Dermis blood vessel endothelial cell (primary cell): ENCODE measurements around the gene PTPN6. TPM values are rescaled to one million over a fixed set of nuclear protein-coding genes. Genes with fewer than 3 reads are reported as not detected.
A peak's percentile ranks its signal among the peaks of the same experiment; 100 is the strongest.

Experiments used
- DNase-seq: peaks from one replicate; pipeline ENCODE4 v3.0.0; 2010
- total RNA-seq: library from RNA; depleted of rRNA; stranded (reverse); fragments of >200 nt; gene quantifications from 2 replicates; pipeline ENCODE4 v1.2.3, GENCODE V29; 2014

The PTPN6 gene
- total RNA-seq, 1 donor from 2014 or later, result 2.4 TPM

DNA sequence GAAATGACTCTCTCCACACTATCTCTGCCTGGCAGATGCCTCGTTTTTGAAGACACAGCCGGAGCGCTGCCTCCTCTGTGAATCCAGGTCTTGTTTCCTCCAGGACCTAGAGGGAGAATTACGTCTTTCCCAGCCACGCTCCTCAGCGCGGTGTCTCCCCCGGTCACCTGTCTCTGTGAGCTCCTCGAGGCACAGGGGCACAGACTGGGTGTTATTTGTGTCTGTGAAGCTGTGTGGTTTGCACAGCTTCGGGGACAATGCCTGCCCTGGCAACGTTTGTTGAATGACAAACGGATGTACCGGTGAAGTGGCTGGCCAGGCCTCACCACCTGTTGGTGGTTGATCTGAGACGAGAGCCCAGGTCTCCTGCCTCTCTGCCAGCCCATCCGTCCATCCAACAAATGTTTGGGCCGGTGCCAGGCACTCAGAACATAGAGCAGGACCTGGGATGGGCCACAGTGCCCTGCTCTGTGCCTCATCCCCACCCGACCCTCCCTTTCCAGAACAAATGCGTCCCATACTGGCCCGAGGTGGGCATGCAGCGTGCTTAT, 6.1 kb downstream of the PTPN6 start:
- no peak for DNase-seq

DNA sequence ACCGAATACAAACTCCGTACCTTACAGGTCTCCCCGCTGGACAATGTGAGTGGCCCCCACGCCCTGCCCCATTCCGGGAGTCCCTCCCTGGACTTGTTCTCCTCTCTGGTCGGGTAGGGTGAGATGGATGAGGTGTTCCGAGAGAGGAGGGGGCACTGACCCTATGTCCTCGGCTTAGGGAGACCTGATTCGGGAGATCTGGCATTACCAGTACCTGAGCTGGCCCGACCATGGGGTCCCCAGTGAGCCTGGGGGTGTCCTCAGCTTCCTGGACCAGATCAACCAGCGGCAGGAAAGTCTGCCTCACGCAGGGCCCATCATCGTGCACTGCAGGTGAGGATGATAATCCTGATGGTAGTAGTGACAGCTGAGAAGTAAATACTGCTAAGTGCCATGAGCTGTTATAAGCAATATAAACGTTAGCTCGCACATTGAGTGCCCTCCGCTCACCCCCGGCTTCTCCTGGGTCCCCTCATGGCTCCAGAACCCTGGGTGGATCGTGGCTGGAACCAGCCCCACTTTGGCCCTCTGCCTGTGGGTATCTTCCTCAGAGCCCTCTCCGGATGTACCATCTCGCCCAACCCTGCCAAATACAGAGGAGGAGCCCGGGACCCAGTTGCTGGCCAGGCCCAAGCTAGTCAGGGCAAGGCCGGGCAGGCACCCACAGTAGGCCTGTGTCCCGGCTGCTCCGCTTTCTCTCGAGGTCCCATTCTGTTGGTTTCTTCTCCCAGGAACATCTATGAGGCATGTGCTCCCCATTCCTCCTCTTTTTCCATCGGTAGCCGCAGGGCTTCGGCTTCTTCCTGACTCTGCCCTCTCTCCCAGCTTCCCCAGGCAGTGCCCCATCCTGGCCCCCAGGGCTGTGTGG, 6.8 kb downstream of the PTPN6 start:
- no peak for DNase-seq

DNA sequence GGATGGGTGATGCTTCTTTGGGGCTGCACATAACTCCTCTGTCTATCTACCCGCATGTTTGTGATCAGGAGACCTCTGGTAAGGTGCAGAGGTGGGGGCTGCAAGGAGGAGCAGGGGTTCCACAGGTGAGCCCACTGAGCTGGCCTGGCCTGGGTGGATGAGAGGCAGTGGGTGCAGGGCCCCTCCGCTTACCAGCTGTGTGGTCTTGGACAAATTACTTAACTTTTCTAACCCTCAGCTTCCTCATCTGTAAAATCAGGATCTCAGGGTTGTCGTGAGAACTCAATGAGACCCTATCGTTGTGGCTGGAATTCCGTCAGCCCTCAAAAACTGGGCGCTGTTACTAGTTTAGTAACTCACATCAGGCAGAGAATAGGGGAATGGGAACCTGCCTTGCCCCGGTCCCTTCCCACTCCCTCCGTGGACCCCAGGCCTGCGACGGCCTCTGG, 7.5 kb downstream of the PTPN6 start:
- DNase-seq, result no peak

DNA sequence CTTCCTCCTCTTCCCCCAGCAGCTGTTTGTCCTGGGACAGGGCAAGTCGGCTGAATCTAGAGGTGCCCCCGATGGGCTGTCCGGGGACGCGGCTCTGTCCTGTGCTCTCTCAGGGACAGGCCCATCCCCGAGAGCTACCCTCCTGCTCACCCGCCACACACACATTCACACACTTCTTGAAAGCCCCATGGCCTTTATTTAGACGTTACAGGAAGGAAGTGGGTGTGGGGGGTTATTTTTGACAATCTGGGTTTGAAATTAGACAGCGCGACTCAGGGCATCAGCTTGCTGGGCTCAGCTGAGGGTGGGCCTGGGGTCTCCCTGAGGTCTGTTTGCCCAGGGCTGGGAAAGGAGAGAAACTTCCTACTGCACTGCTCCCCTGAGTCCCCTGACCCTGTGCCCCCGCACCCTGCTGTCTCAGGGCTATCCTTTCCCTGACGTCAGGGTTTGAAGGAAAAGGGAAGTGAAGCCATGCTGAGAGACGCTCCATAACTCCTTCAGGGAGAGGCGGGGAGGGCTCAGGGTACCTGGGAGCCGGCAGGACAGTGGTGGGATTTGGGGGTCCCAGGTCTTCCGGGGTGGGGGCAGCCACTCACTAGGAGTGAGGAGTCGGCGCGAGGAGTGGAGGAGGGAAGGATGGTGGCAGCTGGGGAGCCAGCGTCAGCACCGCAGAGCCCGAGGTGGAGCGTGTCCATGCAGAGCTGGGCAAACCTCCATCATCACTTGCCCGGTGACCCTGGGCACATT, 8.1 kb downstream of the PTPN6 start:
- peak; percentile 27 for DNase-seq

DNA sequence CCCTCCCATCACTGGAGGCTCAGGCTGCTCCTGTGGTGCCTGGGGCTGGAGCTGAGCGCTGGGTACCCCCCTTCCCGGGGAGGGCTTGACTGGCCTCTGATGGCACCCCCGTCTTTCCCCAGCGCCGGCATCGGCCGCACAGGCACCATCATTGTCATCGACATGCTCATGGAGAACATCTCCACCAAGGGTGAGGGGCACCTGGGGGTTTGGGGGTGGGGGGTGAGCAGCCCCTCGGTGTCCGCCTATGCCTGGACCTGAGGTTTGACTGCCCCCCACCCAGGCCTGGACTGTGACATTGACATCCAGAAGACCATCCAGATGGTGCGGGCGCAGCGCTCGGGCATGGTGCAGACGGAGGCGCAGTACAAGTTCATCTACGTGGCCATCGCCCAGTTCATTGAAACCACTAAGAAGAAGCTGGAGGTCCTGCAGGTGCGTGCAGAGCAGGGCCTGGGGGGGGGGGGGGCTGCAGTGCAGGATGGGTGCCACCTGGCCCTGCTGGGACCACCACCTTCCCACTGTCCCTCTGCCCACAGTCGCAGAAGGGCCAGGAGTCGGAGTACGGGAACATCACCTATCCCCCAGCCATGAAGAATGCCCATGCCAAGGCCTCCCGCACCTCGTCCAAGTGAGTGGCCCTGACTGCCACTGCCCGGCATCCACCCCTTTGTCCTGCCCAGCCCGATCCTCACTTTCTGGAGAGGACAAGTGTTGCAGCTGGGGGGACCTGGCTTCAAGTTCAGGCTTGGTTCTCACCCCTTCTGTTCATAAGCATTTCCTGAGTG, 8.8 kb downstream of the PTPN6 start:
- DNase-seq, result no peak

DNA sequence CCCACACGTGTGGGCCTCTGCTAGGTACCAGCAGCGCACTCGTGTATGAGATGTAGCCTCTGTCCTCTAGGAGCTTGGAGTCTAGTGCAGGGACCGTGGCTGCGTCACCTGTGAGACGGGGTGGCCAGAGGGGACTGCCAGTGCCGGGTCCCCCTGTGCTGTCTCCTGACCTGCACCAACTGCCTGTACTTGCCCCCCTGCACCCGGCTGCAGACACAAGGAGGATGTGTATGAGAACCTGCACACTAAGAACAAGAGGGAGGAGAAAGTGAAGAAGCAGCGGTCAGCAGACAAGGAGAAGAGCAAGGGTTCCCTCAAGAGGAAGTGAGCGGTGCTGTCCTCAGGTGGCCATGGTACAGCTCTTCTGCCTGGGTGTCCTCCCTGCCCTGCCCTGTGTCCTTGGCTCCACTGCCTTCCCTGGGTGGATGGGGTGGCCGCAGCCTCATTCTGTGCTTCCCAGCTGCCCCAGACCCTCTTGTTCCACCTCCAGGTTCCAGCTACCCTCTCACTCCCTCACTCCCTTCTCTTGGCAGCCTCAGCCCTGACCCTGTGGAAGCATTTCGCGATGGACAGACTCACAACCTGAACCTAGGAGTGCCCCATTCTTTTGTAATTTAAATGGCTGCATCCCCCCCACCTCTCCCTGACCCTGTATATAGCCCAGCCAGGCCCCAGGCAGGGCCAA, 9.6 kb downstream of the PTPN6 start:
- DNase-seq, result no peak

DNA sequence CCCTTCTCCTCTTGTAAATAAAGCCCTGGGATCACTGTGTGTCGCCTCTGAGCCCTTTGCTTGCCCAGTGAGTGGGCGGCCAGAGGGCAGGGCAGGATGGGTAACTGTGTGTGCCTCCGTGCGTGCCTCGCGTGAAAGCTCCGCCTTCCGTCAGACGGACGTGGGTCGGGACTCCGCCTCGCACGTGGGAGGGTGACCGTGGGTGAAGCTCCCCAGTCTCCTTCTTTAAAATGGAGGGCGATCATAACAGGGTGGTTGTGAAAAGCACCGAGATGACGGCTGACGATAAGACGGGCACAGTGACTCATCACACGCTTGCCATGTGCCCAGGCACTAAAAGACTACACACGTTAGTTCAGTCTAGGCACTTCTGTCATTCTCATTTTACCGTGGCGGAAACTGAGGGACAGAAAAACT, 10.1 kb downstream of the PTPN6 start:
- peak; percentile 39 for DNase-seq

DNA sequence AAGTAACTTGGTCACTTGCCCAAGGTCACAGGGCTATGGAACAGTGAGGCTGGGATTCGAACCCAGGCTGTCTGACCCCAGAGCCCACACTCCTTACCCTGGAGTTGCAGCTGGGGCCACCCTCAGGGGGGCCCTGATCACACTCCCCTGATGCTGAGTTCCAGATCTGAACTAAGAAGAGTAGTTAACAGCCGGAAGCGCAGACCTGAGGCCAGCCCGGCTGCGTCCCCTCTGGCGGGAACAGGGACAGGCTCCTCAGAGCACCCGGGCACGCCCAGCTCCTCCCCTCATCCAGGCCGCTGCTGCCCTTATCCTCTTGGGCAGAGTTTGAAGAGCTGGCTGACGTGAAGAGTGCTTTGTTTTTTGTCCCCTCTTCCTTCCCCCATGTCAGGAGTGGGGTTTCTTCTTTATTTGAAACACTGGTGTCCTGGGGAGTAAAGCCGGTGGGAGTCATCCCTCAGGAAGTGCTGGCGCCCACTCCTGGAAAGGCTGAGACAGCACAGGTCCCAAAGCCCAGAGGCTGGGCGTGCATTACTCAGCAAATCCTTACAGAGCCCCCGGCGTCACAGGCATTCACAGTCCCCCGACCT, 10.6 kb downstream of the PTPN6 start:
- peak; percentile 74 for DNase-seq

DNA sequence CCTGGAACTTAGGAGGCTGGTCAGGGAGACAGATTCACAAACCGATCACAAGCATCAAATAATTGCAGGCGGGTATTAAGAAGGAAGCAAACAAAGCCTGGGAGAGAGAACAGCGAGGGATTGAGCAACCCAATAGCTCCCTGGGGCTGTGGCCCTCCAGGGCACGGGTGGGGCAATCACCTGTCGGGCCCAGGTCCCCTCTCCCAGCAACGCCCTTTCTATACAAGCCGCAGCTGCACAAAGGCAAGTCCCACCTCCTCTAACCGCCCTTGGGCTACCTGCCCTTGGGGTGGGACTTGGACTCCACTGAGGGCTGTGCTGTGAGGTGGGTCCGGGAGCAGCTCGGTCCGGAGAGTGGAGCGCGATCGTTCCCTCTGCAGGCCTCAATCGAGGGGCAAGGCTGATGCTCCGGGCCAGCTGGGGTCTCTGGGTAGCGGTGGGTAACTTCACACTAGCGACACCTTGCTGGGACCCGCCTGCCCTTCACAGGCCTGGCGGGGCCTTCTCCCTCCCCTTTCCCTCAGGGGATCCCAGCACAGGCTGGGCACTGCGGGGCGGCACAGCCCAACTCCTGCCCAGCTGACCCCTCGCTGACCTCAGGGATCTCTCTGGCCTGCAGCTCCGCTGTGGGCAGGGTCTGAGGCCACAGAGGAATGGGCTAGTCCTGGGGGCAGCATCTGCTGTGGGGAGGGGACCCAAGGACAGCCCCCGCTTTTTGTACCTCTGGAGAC, 11.3 kb downstream of the PTPN6 start:
- DNase-seq, result no peak

DNA sequence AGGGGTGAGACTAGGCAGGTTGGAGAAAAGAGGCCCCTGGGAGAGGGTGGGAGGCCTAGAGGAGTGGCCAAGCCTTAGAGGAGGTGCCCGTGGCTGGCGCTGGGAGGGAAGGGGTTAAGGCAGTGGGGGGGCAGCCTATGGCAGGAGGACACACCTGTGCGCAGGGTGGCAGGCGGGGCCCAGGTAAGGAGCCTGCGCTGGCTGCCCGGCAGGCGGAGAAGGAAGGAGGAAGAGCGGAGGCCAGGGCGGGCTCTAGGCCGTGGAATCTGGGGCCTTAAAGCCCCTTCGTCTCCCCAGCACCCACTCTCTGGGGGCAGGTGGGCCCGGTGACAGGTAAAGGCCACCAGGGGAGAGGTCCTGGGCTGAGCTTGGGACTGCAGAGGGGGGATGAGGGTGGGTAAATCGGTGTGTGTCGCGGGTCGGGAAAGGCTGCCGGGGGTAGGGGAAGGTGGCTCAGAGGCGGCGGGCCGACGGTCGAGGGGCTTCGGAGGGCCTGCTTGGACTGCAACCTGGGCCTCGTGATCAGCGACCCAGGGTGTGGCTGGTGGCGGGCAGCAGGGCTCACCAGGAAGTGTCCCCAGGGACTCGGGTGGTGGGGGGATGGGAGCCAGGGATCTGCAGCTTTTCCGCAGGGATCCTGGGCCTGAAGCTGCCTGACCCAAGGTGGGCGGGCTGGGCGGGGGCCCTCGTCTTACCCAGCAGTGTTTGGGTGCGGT, 12.0 kb downstream of the PTPN6 start:
- no peak for DNase-seq

DNA sequence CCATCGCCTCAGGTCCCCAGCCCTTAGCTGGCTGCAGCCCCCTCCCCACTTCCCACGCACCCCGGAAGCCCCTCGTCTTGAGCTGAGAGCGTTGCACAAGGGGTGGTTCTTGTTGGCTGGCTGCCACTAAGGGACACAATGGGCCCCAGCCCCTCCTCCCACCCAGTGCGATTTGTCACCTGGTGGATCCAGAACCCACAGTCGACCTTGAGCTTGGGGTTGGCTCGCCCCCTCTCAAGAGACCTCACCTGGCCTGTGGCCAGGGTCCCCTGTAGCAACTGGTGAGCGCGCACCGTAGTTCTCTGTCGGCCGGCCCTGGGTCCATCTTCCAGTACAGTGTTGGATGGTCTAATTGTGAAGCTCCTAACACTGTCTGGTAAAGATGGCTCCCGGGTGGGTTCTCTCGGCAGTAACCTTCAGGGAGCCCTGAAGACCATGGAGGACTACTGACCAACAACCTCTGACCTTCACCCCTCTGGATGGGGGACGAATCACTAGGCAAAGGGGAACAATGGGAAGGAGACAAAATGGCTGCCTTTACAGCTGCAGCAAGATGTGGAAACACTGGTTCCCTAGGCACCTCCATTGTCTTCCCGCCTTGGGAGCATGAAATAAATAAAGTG, 12.7 kb downstream of the PTPN6 start:
- no peak for DNase-seq

DNA sequence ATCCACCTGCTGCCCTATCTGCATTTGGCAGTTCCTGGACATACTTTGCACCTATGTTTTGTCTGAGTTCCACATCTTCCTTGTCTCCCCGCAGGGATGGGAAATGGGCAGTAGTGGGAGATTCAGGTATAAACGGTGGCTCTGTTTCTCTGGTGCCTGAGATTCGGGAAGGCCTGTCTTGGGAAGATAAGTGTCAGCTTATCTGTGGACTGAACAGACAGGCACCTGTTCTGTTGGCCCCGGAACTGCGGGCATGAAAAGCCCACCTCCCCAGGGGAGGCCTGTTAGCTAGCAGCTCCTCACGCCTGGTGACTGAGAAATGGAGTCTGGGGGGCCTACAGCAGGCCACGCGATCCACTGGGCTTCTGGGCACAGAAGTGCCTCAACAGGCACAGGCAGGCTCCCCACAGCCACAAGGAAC, 13.5 kb downstream of the PTPN6 start:
- no peak for DNase-seq

DNA sequence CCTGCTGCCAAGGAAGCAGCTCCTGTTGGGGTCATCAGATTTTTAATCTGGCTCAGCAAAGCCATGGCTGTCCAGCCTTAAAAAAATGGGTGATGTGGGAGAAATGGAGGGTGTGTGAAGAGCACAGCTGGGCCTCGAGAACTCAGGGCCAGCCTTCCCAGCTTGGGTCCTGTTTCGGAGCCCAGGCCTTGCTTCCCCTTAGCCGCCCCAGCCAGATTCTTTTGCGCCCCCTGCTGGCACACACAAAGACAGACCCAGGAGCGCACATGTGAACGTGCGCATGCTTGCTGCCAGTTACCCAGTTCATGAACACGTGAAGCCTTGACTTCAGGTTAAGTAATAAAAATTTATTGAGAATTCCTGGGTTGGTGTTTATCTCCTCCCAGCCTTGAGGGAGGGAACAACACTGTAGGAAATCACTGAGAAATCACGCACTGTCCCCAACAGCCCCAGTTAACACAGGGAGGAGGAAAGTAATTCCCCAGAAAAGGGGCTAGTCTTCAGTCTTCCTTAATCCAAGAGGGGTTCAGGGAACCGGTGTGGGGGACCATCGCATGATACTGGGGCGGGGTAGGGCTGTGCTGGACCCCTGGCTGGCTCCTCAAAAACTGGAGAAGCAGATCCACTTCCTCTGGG, 14.0 kb downstream of the PTPN6 start:
- DNase-seq, result peak; percentile 94

DNA sequence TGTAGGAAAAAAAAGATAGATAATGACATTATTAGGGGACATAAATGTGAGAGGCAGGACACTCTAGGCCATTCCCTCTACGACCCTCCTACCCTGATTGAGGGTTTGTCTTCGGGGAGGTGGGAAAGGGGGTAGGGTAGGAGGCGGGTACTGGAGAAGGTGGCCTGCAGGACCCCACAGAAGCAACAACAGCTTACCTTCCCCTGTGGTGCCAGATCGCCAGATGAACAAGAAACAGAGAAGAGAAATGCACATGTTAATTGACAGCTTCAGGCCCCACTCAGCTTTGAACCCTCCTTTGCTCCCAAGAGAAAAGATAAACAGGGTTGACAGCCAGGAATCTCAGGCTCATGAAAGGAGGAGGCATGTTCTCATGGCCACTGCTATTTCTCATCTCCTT, 14.6 kb downstream of the PTPN6 start:
- no peak for DNase-seq

DNA sequence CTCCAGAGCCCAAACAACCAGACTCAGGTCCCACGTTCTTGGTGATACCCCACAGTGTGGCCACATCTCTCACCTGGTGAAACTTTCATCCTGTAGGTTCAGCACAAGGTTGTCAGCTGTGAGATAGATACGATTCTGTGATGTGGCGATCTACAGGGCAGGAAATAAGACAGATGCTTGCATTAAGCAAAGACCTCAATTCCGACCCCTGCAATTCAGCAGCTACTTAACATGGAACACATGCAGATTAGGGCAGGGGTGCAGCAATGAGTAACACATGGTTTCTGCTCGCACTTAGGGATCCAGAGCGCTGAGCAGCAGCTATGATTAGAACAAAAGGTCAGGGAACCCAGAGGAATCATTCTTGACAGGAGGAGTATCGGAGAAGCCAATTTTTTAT, 15.2 kb downstream of the PTPN6 start:
- DNase-seq, result no peak

DNA sequence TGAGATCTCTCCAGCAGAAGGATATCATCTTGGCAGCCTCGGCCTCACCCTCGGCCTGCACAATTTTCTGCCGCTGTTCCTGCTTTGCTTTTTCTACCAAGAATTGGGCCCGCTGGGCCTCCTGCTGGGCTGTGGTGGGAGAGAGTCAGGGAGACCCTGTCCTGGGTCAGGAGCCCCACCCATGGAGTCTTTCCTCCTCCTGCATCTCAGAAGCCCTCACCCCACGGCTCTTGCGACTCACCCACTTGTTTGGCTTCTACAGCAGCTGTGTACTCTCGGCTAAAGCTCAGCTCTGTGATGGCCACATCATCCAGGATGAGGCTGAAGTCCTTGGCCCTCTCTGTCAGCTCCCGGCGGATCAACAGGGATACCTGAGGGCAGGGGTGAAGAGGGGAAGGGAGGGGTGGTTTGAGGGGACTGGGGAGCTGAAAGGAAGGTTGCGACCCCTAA, 16.5 kb downstream of the PTPN6 start:
- no peak for DNase-seq

DNA sequence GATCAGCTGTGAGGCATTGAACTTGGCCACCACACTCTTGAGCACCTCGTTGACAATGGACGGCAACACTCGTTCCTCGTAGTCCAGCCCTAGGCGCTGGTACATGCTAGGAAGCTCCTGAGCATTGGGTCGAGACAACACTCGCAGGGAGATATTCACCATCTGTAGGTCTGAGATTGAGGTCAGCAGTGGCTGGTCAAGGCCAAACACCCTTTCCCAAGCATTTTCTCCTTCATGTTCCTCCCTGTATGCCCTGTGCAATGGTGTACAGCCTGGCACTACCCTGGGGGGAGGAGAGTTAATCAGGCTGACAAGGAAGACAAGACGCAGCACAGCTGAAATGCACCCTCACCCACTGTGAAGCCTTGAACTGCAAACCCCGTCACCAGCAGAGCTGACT, 17.3 kb downstream of the PTPN6 start:
- DNase-seq, result no peak

DNA sequence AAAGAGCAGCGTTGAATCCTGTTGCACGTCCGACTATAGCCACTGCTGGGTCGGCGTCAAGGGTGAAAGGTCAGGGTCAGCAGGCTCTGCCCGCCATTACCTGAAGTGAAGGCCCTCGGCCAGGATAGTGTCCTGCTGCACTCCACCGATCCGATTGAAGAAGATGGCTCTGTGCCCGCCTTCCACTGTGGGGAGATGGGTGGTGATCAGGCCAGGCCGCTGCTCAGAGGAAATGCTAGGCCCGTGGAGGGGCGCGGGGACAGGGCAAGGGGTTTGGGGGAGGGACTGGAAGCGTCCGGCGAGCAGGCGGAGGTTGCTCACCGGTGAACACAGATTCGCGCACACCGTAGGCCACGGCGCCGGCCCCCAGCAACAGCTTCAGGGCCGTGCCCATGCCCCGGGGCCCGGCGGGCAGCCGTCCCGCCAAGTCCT, 19.0 kb downstream of the PTPN6 start:
- DNase-seq, result peak; percentile 17

DNA sequence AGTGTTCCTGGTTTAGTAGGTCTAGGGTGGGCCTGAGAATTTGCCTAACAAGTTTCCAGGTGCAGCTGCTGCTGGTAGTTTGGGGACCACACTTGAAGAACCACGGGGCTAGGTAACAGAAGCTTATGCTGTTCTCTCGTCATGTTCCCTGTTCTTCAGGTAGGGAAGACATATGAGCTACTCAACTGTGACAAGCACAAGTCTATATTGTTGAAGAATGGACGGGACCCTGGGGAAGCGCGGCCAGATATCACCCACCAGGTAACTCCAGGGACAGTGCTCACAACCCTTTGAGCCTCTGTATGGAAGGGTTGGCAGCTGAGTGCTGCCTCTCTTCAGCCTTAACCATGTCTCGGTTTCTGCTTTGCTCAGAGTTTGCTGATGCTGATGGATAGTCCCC, 23.0 kb downstream of the PTPN6 start:
- no peak for DNase-seq
